Activated CD4-positive, alpha-beta memory T cell treated with anti-CD3 and anti-CD28 coated beads, Interleukin-2, amount 10 ng/mL, durations not matched to agents 7 days and 5 days (primary cell): Measurements from ENCODE around the gene STX1B. TPM values are rescaled to one million over a fixed set of nuclear protein-coding genes. Genes with fewer than 3 reads are reported as not detected.
"Not testable (repeated sequence)": the region's sequence is repeated elsewhere in the genome, so short reads cannot be mapped to it uniquely, and the experiment has no call there.

Experiments used
- CTCF ChIA-PET: fragments of 350-600 bp; sonication (Branson Sonifier 250); formaldehyde crosslinking; loops from one replicate; lab custom pipeline; 2021; ENCODE audit warnings: antibody characterized with exemption, inconsistent platforms; lab: Charles Lee
- POLR2A ChIA-PET: fragments of 350-600 bp; sonication (Branson Sonifier 250); formaldehyde crosslinking; loops from one replicate; lab custom pipeline; 2021; ENCODE audit warnings: antibody characterized with exemption; lab: Charles Lee
- DNase-seq: peaks from one replicate; pipeline ENCODE4 v3.0.0-alpha.2; 2020
- H3K27ac Mint-ChIP-seq: one replicate; pipeline ENCODE4 v1.8.0; 2021; ENCODE audit warnings: mild to moderate bottlenecking, mixed read lengths
- H3K27me3 Mint-ChIP-seq: one replicate; pipeline ENCODE4 v1.8.0; 2021; ENCODE audit warnings: mixed read lengths
- H3K36me3 Mint-ChIP-seq: one replicate; pipeline ENCODE4 v1.8.0; 2021; ENCODE audit warnings: low read depth, mixed read lengths
- H3K4me1 Mint-ChIP-seq: one replicate; pipeline ENCODE4 v1.8.0; 2021; ENCODE audit warnings: mixed read lengths
- H3K4me3 Mint-ChIP-seq: one replicate; pipeline ENCODE4 v1.8.0; 2021; ENCODE audit warnings: mild to moderate bottlenecking, mixed read lengths
- H3K9me3 Mint-ChIP-seq: one replicate; pipeline ENCODE4 v1.8.0; 2021; ENCODE audit warnings: mixed read lengths
- total RNA-seq, 2 experiments: library from RNA; stranded (reverse); gene quantifications; one replicate each; pipeline ENCODE4 v1.2.3, GENCODE V29; 2021

The STX1B gene
- total RNA-seq, 2 experiments from 2014 or later = 1.5 to 1.7 TPM

DNA sequence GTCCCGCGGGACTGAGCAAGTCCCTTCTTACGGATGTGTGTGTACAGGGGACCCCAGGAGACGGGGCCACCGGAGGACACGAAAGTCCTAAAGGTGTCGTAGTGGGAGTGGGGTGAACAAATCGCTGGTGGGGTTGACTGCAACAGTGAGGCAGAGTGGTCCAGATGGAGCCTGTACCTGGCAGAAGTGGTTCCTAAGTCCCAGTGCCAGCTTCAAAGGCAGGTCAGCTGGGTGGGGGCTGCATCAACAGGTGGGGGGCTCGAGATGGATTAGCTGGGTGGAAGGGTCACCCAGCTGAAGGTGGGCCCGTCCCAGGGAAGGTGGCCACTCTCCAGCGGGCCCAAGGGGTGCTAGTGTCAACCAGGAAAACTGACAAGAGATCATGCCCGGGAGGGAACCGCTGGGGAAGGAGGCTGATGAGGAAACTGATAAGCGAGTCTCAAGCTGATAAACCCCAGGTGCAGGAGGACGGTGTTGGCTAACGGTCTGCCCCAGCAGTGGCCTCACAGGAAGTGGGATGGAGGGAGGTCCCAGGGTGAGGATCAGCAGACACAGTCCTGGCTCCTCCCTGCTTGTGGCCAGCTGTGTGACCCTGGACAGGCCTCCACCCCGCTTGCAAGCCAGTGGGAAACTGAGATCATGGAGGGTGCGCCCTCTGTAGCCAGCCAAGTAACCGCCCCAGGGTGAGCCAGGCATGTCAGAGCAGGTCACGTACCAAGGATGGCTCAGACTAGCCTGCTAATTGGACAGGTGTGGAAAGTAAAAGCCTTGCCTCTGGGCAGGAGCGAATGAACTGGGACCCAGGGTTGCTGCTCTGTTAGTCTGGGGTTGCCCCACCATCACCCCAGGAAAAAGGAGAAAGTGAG, 60.6 kb downstream of the STX1B start:
- H3K36me3 Mint-ChIP-seq = peaks cover 20% of the 10 kb centered on the region
- DNase-seq = peak; percentile 76
- H3K4me3 Mint-ChIP-seq = peak overlapping the region; percentile 83
- peak overlapping the region; percentile 77 for H3K27ac Mint-ChIP-seq
- ChIA-PET POLR2A (interaction anchor here (0.6 to 2.4 kb wide), 10 partner anchors 7 to 231 kb away, joined by 3 to 18 read pairs (median 4); partner anchors contain the start of genes FUS, SETD1A, ZNF646 and ZNF668), CTCF (interaction anchor here (0.6 to 3.5 kb wide), 12 partner anchors 9 to 919 kb away, joined by 3 to 32 read pairs (median 4); no protein-coding TSS in a partner anchor)
- no peaks in the 10 kb centered on the region for H3K9me3 Mint-ChIP-seq
- H3K4me1 Mint-ChIP-seq = peaks cover 31% of the 10 kb centered on the region
- H3K27me3 Mint-ChIP-seq = no peaks in the 10 kb centered on the region

- ChIA-PET POLR2A (interaction anchor here (0.6 to 2.4 kb wide), 9 partner anchors 8 to 231 kb away, joined by 3 to 18 read pairs (median 5); partner anchors contain the start of genes FUS, SETD1A, ZNF646 and ZNF668), CTCF (interaction anchor here (0.7 to 3.5 kb wide), 9 partner anchors 8 to 920 kb away, joined by 3 to 32 read pairs (median 5); no protein-coding TSS in a partner anchor)
- no peaks in the 10 kb centered on the region for H3K9me3 Mint-ChIP-seq
- DNase-seq = peak; percentile 62
- no peaks in the 10 kb centered on the region for H3K27me3 Mint-ChIP-seq
- peak within 1 kb of the TSS; percentile 77 for H3K27ac Mint-ChIP-seq
- peaks cover 27% of the 10 kb centered on the region for H3K36me3 Mint-ChIP-seq
- H3K4me1 Mint-ChIP-seq = peaks cover 31% of the 10 kb centered on the region
- peak within 1 kb of the TSS; percentile 83 for H3K4me3 Mint-ChIP-seq
Observed at GRCh38 chr16:30948667-30949649, 61.5 kb downstream of the STX1B start, which contains the start of gene ORAI3. Gene ORAI3 (plus strand): TSS chr16:30949068. CDS start chr16:30949290, 222 bp downstream.

DNA sequence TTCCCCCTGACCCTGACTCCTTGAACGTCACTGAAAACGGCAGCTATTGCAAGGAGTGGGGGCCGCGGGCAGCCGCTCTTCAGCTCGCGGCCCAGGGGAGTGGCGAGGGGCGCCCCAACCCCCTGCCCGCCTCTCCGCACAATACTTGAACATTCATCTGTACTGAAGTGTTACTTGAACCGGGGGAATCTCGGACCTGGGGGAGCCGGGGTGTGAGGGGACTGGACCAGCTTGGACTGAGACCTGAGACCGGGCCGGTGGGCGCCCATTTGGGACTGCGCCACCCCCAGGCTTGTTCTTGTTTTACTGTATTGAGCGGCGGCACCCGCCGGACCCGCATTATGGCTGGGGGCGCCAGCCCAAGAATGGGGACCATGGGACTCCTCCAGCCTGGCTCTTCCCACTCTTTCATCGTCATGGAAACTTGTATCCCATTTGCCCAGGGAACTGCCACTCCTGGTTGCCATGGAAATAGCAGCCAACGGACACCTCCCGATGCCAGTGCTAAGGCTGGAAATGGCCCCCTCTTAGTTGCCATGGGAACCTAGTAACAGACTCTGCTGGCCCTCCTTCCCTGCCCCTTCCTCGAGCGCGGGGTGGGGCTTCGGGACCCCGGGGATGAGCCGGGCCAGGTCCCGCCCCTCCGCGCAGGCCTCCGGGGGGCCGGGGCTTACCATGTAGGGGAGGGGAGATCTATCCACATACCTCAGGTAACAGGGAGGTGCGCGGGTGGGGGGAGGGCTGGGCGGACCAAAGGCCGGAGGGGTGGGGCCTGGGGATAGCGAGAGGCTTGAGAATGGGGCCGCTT, 62.4 kb downstream of the STX1B start:
- no peak overlapping the region for H3K27ac Mint-ChIP-seq
- no peaks in the 10 kb centered on the region for H3K9me3 Mint-ChIP-seq
- no peak overlapping the region for H3K4me3 Mint-ChIP-seq
- ChIA-PET POLR2A (interaction anchor here (0.9 kb wide), 1 partner anchor 194 kb away, joined by 3 read pairs; no protein-coding TSS in a partner anchor), CTCF (no interaction called here)
- H3K27me3 Mint-ChIP-seq = no peaks in the 10 kb centered on the region
- H3K4me1 Mint-ChIP-seq = peaks cover 27% of the 10 kb centered on the region
- peaks cover 25% of the 10 kb centered on the region for H3K36me3 Mint-ChIP-seq
- DNase-seq = no peak

DNA sequence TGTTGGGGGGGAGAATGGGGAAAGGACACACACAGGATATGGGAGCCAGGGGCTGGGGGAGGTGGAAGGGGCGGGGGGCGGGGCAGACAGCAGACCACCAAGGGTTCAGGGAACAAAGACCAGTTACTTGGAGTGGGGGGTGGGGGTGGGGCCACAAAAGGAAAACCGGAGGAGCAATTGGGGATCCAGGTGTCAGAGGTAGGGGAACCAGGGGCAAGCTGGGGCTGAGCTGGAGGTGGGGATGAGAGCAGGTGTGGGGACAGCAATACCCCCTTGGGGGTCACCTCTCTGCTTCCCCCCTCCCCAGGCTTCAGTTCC, 62.9 kb downstream of the STX1B start:
- H3K4me1 Mint-ChIP-seq = peaks cover 32% of the 10 kb centered on the region
- H3K36me3 Mint-ChIP-seq = peaks cover 30% of the 10 kb centered on the region
- no peak overlapping the region for H3K4me3 Mint-ChIP-seq
- no peak overlapping the region for H3K27ac Mint-ChIP-seq
- POLR2A ChIA-PET = interaction anchor here (0.9 kb wide), 1 partner anchor 195 kb away, joined by 3 read pairs; no protein-coding TSS in a partner anchor
- no peaks in the 10 kb centered on the region for H3K27me3 Mint-ChIP-seq
- CTCF ChIA-PET = no interaction called here
- no peaks in the 10 kb centered on the region for H3K9me3 Mint-ChIP-seq
- DNase-seq = no peak

- ChIA-PET CTCF (no interaction called here), POLR2A (no interaction called here)
- peak overlapping the region; percentile 30 for H3K4me3 Mint-ChIP-seq
Observed at GRCh38 chr16:30946671-30947540, 63.5 kb downstream of the STX1B start.

GRCh38 chr16:30944352-30944751, 66.1 kb downstream of the STX1B start:
- ChIA-PET POLR2A (no interaction called here), CTCF (interaction anchor here (0.8 to 2.7 kb wide), 5 partner anchors 9 to 99 kb away, joined by 3 to 16 read pairs (median 4); no protein-coding TSS in a partner anchor)
- Mint-ChIP-seq H3K4me3 (no peak overlapping the region), H3K9me3 (no peaks in the 10 kb centered on the region), H3K4me1 (peaks cover 30% of the 10 kb centered on the region), H3K36me3 (peaks cover 25% of the 10 kb centered on the region), H3K27me3 (no peaks in the 10 kb centered on the region), H3K27ac (no peak overlapping the region)
- DNase-seq = no peak

More at GRCh38 chr16:30946671-30947540, 63.5 kb downstream of the STX1B start:
- Mint-ChIP-seq H3K36me3 (peaks cover 32% of the 10 kb centered on the region), H3K4me1 (peaks cover 38% of the 10 kb centered on the region), H3K27ac (no peak overlapping the region), H3K9me3 (no peaks in the 10 kb centered on the region), H3K27me3 (no peaks in the 10 kb centered on the region)
- DNase-seq = no peak

DNA sequence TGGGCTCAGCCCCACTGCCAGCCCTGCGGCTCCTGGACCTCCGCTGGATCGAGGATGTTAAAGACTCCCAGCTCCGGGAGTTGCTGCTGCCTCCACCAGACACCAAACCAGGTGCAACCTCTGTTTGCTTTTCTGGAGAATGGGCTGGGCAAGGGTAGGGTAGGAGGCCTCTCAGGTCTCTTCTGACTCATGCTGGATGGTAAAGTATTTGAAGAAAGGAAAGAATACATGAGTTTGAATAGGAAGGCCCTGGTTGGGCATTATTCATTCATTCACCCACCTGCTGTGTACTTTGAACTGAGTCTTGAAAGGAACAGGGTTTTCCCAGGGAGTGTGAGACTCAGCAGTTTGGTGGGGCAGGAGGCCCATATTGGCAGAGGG, 68.0 kb downstream of the STX1B start:
- H3K27me3 Mint-ChIP-seq = no peaks in the 10 kb centered on the region
- DNase-seq = no peak
- H3K9me3 Mint-ChIP-seq = no peaks in the 10 kb centered on the region
- CTCF ChIA-PET = interaction anchor here (0.6 to 4.5 kb wide), 21 partner anchors 7 to 291 kb away, joined by 3 to 94 read pairs (median 5); partner anchors contain the start of genes KAT8 and PHKG2
- peaks cover 33% of the 10 kb centered on the region for H3K4me1 Mint-ChIP-seq
- POLR2A ChIA-PET = interaction anchor here (1.2 to 2.9 kb wide), 4 partner anchors 7 to 238 kb away, joined by 5 to 18 read pairs (median 6); partner anchors contain the start of genes FUS, ORAI3 and SETD1A
- peaks cover 29% of the 10 kb centered on the region for H3K36me3 Mint-ChIP-seq
- peak overlapping the region; percentile 64 for H3K4me3 Mint-ChIP-seq
- H3K27ac Mint-ChIP-seq = peak overlapping the region; percentile 68

DNA sequence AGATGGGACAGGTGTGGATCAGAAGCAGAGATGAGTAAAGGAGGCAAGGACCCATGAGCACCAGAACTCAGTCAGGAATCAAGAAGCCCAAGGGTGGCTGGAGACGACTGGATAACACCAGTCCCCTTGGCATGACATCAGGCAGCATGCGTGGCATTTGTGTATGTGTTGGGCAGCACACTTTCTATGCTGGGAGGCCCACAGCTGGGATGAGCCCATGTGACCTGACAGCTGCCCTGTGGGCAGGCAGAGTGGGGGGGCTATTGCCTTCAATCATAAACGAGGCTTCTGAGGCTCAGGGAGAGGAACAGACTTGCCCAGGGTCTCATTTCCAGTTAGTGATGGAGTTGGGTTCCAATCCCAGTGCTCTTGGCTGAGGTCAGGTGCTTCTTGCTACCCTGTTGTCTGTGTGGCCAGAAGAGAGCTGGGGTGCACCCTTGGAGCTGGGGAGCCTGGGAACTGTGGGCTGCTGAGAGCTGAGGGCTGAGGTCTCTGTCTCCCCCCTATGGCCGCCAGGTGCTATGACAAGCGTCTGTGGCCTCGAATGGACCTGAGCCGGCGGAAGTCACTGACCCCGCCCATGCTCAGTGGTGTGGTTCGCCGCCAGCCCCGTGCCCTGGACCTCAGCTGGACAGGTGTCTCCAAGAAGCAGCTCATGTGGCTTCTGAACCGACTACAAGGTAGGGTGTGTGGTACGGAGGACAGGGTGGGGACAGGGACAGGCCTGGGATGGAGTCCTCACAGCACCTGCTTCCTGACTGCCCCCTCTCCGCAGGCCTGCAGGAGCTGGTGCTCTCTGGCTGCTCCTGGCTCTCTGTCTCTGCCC, 68.6 kb downstream of the STX1B start:
- Mint-ChIP-seq H3K4me3 (peak overlapping the region; percentile 64), H3K27me3 (no peaks in the 10 kb centered on the region), H3K9me3 (no peaks in the 10 kb centered on the region), H3K36me3 (peaks cover 29% of the 10 kb centered on the region), H3K4me1 (peaks cover 38% of the 10 kb centered on the region), H3K27ac (peak overlapping the region; percentile 68)
- ChIA-PET POLR2A (interaction anchor here (1.2 to 2.9 kb wide), 5 partner anchors 8 to 238 kb away, joined by 3 to 18 read pairs (median 6); partner anchors contain the start of genes FUS, ORAI3 and SETD1A), CTCF (interaction anchor here (0.6 to 4.5 kb wide), 24 partner anchors 9 to 290 kb away, joined by 3 to 94 read pairs (median 4); partner anchors contain the start of genes KAT8 and PHKG2)
- peak; percentile 81 for DNase-seq

GRCh38 chr16:30939571-30939970, 70.9 kb downstream of the STX1B start:
- Mint-ChIP-seq H3K36me3 (peaks cover 26% of the 10 kb centered on the region), H3K4me1 (peaks cover 48% of the 10 kb centered on the region)
- H3K4me3 Mint-ChIP-seq, DNase-seq, H3K27ac Mint-ChIP-seq, H3K27me3 Mint-ChIP-seq, POLR2A ChIA-PET, H3K9me3 Mint-ChIP-seq: not testable (repeated sequence)
- CTCF ChIA-PET = interaction anchor here (0.9 to 4.5 kb wide), 6 partner anchors 11 to 125 kb away, joined by 3 to 94 read pairs (median 26); no protein-coding TSS in a partner anchor
